SH-SY5Y (cell line): ENCODE measurements around the gene CBL.

Experiments
- GATA2 ChIP-seq: IDR thresholded peaks from 2 replicates; pipeline ENCODE4 v1.6.1; 2011; ENCODE audit warnings: mild to moderate bottlenecking, low read depth, low read length
- GATA3 ChIP-seq: IDR thresholded peaks from 2 replicates; pipeline ENCODE4 v1.6.1; 2011; ENCODE audit warnings: low read depth, mild to moderate bottlenecking, low read length, moderate library complexity

- TF ChIP-seq GATA2 (no peak), GATA3 (no peak)
Measured at GRCh38 chr11:119317592-119318239, 111.6 kb downstream of the CBL start.
